Activated naive CD4-positive, alpha-beta T cell treated with anti-CD3 and anti-CD28 coated beads for 36 hours (primary cell): ENCODE data around the gene AFAP1. TPM values are rescaled to one million over a fixed set of nuclear protein-coding genes. Genes with fewer than 3 reads are reported as not detected.
A peak's percentile ranks its signal among the peaks of the same experiment; 100 is the strongest.

ENCODE experiments used
- CTCF ChIA-PET: fragments of 350-600 bp; sonication (Branson Sonifier 250); formaldehyde crosslinking; loops from one replicate; lab custom pipeline; 2021; ENCODE audit warnings: antibody characterized with exemption; lab: Charles Lee
- DNase-seq: peaks from one replicate; pipeline ENCODE4 v3.0.0-alpha.2; 2020
- H3K27ac Mint-ChIP-seq: one replicate; pipeline ENCODE4 v1.8.0; 2021; ENCODE audit warnings: mild to moderate bottlenecking, mixed read lengths
- H3K27me3 Mint-ChIP-seq: one replicate; pipeline ENCODE4 v1.8.0; 2021; ENCODE audit warnings: low read depth, mixed read lengths
- H3K36me3 Mint-ChIP-seq: one replicate; pipeline ENCODE4 v1.8.0; 2021; ENCODE audit warnings: low read depth, mixed read lengths
- H3K4me1 Mint-ChIP-seq: one replicate; pipeline ENCODE4 v1.8.0; 2021; ENCODE audit warnings: low read depth, mixed read lengths
- H3K4me3 Mint-ChIP-seq: one replicate; pipeline ENCODE4 v1.8.0; 2021; ENCODE audit warnings: mild to moderate bottlenecking, moderate library complexity, mixed read lengths
- H3K9me3 Mint-ChIP-seq: one replicate; pipeline ENCODE4 v1.8.0; 2021; ENCODE audit warnings: mixed read lengths
- intact Hi-C: fragments of 100-400 bp; cut with micrococcal nuclease; formaldehyde crosslinking; loops from one replicate; pipeline ENCODE4 v1.15.1; 2023
- total RNA-seq, 2 experiments: library from RNA; stranded (reverse); gene quantifications; one replicate each; pipeline ENCODE4 v1.2.3, GENCODE V29; 2021

The AFAP1 gene
- total RNA-seq, 2 experiments from 2014 or later, result 26.7 to 28.8 TPM

- CTCF ChIA-PET, result interaction anchor here (0.8 to 1.7 kb wide), 6 partner anchors 9 to 110 kb away, joined by 3 to 8 read pairs (median 3); no protein-coding TSS in a partner anchor
- DNase-seq, result no peak
- Mint-ChIP-seq H3K27me3 (no peaks in the 10 kb centered on the region), H3K27ac (no peak overlapping the region), H3K4me1 (peaks cover 59% of the 10 kb centered on the region), H3K36me3 (no peaks in the 10 kb centered on the region), H3K4me3 (no peak overlapping the region), H3K9me3 (no peaks in the 10 kb centered on the region)
- intact Hi-C loops, result loop anchor here (5.0 kb wide), 2 partner anchors 39 to 84 kb away; no protein-coding TSS in a partner anchor
Observed at GRCh38 chr4:7878323-7878722, 61.3 kb downstream of the AFAP1 start.

- no peaks in the 10 kb centered on the region for H3K27me3 Mint-ChIP-seq
- CTCF ChIA-PET, result interaction anchor here (0.7 to 1.7 kb wide), 17 partner anchors 8 to 111 kb away, joined by 3 to 24 read pairs (median 4); no protein-coding TSS in a partner anchor
- peak overlapping the region; percentile 74 for H3K27ac Mint-ChIP-seq
- H3K4me3 Mint-ChIP-seq, result peak overlapping the region; percentile 54
- DNase-seq, result no peak
- no peaks in the 10 kb centered on the region for H3K36me3 Mint-ChIP-seq
- H3K4me1 Mint-ChIP-seq, result peaks cover 53% of the 10 kb centered on the region
- intact Hi-C loops, result loop anchor here (2.0 to 5.0 kb wide), 5 partner anchors 22 to 85 kb away; partner anchors contain the start of gene AFAP1
- H3K9me3 Mint-ChIP-seq, result no peaks in the 10 kb centered on the region
Observed at GRCh38 chr4:7877176-7877575, 62.5 kb downstream of the AFAP1 start.

- peak overlapping the region; percentile 74 for H3K27ac Mint-ChIP-seq
- H3K9me3 Mint-ChIP-seq, result no peaks in the 10 kb centered on the region
- H3K4me1 Mint-ChIP-seq, result peaks cover 49% of the 10 kb centered on the region
- H3K36me3 Mint-ChIP-seq, result no peaks in the 10 kb centered on the region
- peak; percentile 45 for DNase-seq
- H3K4me3 Mint-ChIP-seq, result peak overlapping the region; percentile 54
- CTCF ChIA-PET, result interaction anchor here (0.6 to 1.6 kb wide), 17 partner anchors 8 to 1262 kb away, joined by 3 to 24 read pairs (median 3); no protein-coding TSS in a partner anchor
- intact Hi-C loops, result loop anchor here (1.0 to 5.0 kb wide), 8 partner anchors 22 to 111 kb away; partner anchors contain the start of gene AFAP1
- no peaks in the 10 kb centered on the region for H3K27me3 Mint-ChIP-seq
Observed at GRCh38 chr4:7876201-7876875, 63.3 kb downstream of the AFAP1 start.

DNA sequence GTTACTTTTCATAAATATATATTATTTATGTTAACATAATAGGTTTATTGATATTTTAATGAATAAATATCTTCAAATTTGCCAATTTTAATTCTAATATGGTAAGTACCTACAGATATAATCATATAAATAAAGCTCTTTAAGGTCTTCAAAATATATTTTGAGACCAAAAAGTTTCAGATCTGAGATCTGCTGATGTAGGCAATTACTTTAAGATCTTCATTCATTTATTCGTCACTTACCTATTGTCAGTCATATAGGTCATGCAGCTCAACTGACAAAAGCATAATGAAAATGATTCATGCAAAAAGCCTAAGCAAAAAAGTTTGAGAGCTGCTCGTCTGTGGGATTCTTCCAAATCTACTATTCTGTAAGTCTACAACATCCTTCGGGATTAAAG, 64.8 kb downstream of the AFAP1 start:
- intact Hi-C loops, result loop anchor here (5.0 kb wide), 2 partner anchors 42 to 87 kb away; no protein-coding TSS in a partner anchor
- H3K4me1 Mint-ChIP-seq, result peaks cover 39% of the 10 kb centered on the region
- no peak for DNase-seq
- H3K9me3 Mint-ChIP-seq, result no peaks in the 10 kb centered on the region
- CTCF ChIA-PET, result interaction anchor here (1.1 kb wide), 1 partner anchor 72 kb away, joined by 3 read pairs; no protein-coding TSS in a partner anchor
- no peaks in the 10 kb centered on the region for H3K27me3 Mint-ChIP-seq
- H3K36me3 Mint-ChIP-seq, result no peaks in the 10 kb centered on the region
- H3K4me3 Mint-ChIP-seq, result no peak overlapping the region
- H3K27ac Mint-ChIP-seq, result no peak overlapping the region

- no peaks in the 10 kb centered on the region for H3K27me3 Mint-ChIP-seq
- CTCF ChIA-PET, result interaction anchor here (0.9 kb wide), 1 partner anchor 64 kb away, joined by 5 read pairs; no protein-coding TSS in a partner anchor
Observed at GRCh38 chr4:7873881-7874280, 65.8 kb downstream of the AFAP1 start.

GRCh38 chr4:7872264-7872771, 67.3 kb downstream of the AFAP1 start:
- no peaks in the 10 kb centered on the region for H3K9me3 Mint-ChIP-seq
- H3K27ac Mint-ChIP-seq, result no peak overlapping the region
- DNase-seq, result no peak
- H3K4me1 Mint-ChIP-seq, result peaks cover 44% of the 10 kb centered on the region
- H3K36me3 Mint-ChIP-seq, result no peaks in the 10 kb centered on the region
- CTCF ChIA-PET, result interaction anchor here (1.0 kb wide), 1 partner anchor 68 kb away, joined by 3 read pairs; no protein-coding TSS in a partner anchor
- H3K27me3 Mint-ChIP-seq, result no peaks in the 10 kb centered on the region
- H3K4me3 Mint-ChIP-seq, result no peak overlapping the region
- intact Hi-C loops, result no loop called here

More at GRCh38 chr4:7873881-7874280, 65.8 kb downstream of the AFAP1 start:
- H3K9me3 Mint-ChIP-seq, result no peaks in the 10 kb centered on the region
- no peak overlapping the region for H3K27ac Mint-ChIP-seq
- DNase-seq, result no peak
- peaks cover 40% of the 10 kb centered on the region for H3K4me1 Mint-ChIP-seq
- no peaks in the 10 kb centered on the region for H3K36me3 Mint-ChIP-seq
- no peak overlapping the region for H3K4me3 Mint-ChIP-seq
- intact Hi-C loops, result no loop called here

- Mint-ChIP-seq H3K27me3 (no peaks in the 10 kb centered on the region), H3K4me1 (peaks cover 41% of the 10 kb centered on the region), H3K4me3 (no peak overlapping the region), H3K27ac (no peak overlapping the region), H3K9me3 (no peaks in the 10 kb centered on the region), H3K36me3 (peaks cover 1% of the 10 kb centered on the region)
- DNase-seq, result no peak
- intact Hi-C loops, result no loop called here
- CTCF ChIA-PET, result interaction anchor here (0.9 kb wide), 1 partner anchor 54 kb away, joined by 3 read pairs; no protein-coding TSS in a partner anchor
Observed at GRCh38 chr4:7871356-7871755, 68.3 kb downstream of the AFAP1 start.

DNA sequence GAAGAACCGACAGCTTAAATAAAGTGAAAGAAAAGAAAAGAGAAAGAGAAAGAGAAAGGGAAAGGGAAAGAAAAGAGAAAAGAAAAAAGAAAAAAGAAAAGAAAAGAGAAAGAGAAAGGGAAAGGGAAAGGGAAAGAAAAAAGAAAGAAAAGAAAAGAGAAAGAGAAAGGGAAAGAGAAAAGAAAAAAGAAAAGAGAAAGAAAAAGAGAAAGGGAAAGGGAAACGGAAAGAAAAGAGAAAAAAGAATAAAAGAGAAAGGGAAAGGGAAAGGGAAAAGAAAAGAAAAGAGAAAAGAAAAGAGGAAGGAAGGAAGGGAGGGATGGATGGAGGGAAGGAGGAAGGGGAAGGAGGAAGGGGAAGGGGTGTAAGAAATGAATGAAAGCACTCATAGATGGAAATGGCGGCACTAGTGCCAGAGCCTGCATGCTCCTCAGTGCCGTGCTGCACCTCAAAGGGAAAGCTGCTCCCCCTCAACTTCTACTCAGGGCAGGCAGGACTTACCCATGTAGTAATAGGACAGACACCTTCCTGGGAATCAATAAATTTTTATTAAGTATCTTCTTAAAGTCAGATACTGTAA, 70.7 kb downstream of the AFAP1 start:
- Mint-ChIP-seq H3K9me3 (peaks cover 2% of the 10 kb centered on the region), H3K27me3 (no peaks in the 10 kb centered on the region), H3K27ac (peak overlapping the region; percentile 79), H3K36me3 (peaks cover 7% of the 10 kb centered on the region), H3K4me3 (no peak overlapping the region), H3K4me1 (peaks cover 33% of the 10 kb centered on the region)
- CTCF ChIA-PET, result interaction anchor here (0.8 to 2.4 kb wide), 5 partner anchors 7 to 67 kb away, joined by 3 to 6 read pairs (median 4); no protein-coding TSS in a partner anchor
- no peak for DNase-seq
- intact Hi-C loops, result loop anchor here (2.0 kb wide), 1 partner anchor 14 kb away; no protein-coding TSS in a partner anchor

GRCh38 chr4:7868436-7868775, 71.3 kb downstream of the AFAP1 start:
- intact Hi-C loops, result loop anchor here (2.0 kb wide), 1 partner anchor 14 kb away; no protein-coding TSS in a partner anchor
- Mint-ChIP-seq H3K4me1 (peaks cover 30% of the 10 kb centered on the region), H3K27me3 (no peaks in the 10 kb centered on the region), H3K36me3 (peaks cover 9% of the 10 kb centered on the region), H3K27ac (peak overlapping the region; percentile 79), H3K9me3 (peaks cover 3% of the 10 kb centered on the region), H3K4me3 (no peak overlapping the region)
- no peak for DNase-seq
- CTCF ChIA-PET, result interaction anchor here (0.9 to 2.4 kb wide), 3 partner anchors 8 to 66 kb away, joined by 3 to 6 read pairs (median 4); no protein-coding TSS in a partner anchor

- peaks cover 30% of the 10 kb centered on the region for H3K4me1 Mint-ChIP-seq
- H3K27ac Mint-ChIP-seq, result peak overlapping the region; percentile 79
- H3K36me3 Mint-ChIP-seq, result peaks cover 10% of the 10 kb centered on the region
- peaks cover 3% of the 10 kb centered on the region for H3K9me3 Mint-ChIP-seq
- DNase-seq, result no peak
- no peak overlapping the region for H3K4me3 Mint-ChIP-seq
- CTCF ChIA-PET, result interaction anchor here (0.9 to 2.4 kb wide), 3 partner anchors 9 to 66 kb away, joined by 3 to 6 read pairs (median 4); no protein-coding TSS in a partner anchor
- intact Hi-C loops, result loop anchor here (2.0 kb wide), 1 partner anchor 13 kb away; no protein-coding TSS in a partner anchor
- no peaks in the 10 kb centered on the region for H3K27me3 Mint-ChIP-seq
Observed at GRCh38 chr4:7867701-7868435, 71.8 kb downstream of the AFAP1 start.

- Mint-ChIP-seq H3K4me1 (peaks cover 30% of the 10 kb centered on the region), H3K27me3 (no peaks in the 10 kb centered on the region), H3K36me3 (peaks cover 10% of the 10 kb centered on the region), H3K4me3 (no peak overlapping the region), H3K27ac (no peak overlapping the region), H3K9me3 (peaks cover 3% of the 10 kb centered on the region)
- DNase-seq, result no peak
- intact Hi-C loops, result no loop called here
- CTCF ChIA-PET, result interaction anchor here (0.6 kb wide), 1 partner anchor 25 kb away, joined by 4 read pairs; no protein-coding TSS in a partner anchor
Observed at GRCh38 chr4:7867191-7867590, 72.5 kb downstream of the AFAP1 start.
